Activated gamma-delta T cell treated with Interleukin-2 at 50 U/mL for 16 hours (primary cell): ENCODE results near the gene MASP2.
"Not testable (repeated sequence)": the region's sequence is repeated elsewhere in the genome, so short reads cannot be mapped to it uniquely, and the experiment has no call there.

Experiments
- DNase-seq: peaks from one replicate; pipeline ENCODE4 v3.0.0-alpha.2; 2020

The MASP2 gene

GRCh38 chr1:11058026-11058425 lies 11.0 kb upstream of the MASP2 start:
- no peak for DNase-seq

GRCh38 chr1:11057477-11057876 lies 10.4 kb upstream of the MASP2 start:
- no peak for DNase-seq

- DNase-seq, result no peak
These were observed 9.5 kb upstream of the MASP2 start for GRCh38 chr1:11056504-11056903.

GRCh38 chr1:11055676-11056075 lies 8.6 kb upstream of the MASP2 start:
- no peak for DNase-seq

GRCh38 chr1:11054666-11055065 lies 7.6 kb upstream of the MASP2 start:
- DNase-seq, result no peak

- no peak for DNase-seq
These were observed 7.1 kb upstream of the MASP2 start for GRCh38 chr1:11054181-11054580.

GRCh38 chr1:11053758-11054137 lies 6.7 kb upstream of the MASP2 start:
- no peak for DNase-seq

GRCh38 chr1:11052839-11053757 lies 6.1 kb upstream of the MASP2 start:
- no peak for DNase-seq

GRCh38 chr1:11051781-11052511 lies 4.9 kb upstream of the MASP2 start:
- no peak for DNase-seq

GRCh38 chr1:11051121-11051520 lies 4.1 kb upstream of the MASP2 start:
- DNase-seq, result not testable (repeated sequence)

- DNase-seq, result no peak
These were observed 821 bp downstream of the MASP2 start for GRCh38 chr1:11046270-11046566.

GRCh38 chr1:11045428-11046269 lies 1.4 kb downstream of the MASP2 start:
- DNase-seq, result no peak

- no peak for DNase-seq
These were observed 2.1 kb downstream of the MASP2 start for GRCh38 chr1:11044849-11045427.

- DNase-seq, result no peak
These were observed 2.8 kb downstream of the MASP2 start for GRCh38 chr1:11044086-11044848.

GRCh38 chr1:11042995-11043874 lies 3.8 kb downstream of the MASP2 start:
- DNase-seq, result no peak

- no peak for DNase-seq
These were observed 5.0 kb downstream of the MASP2 start for GRCh38 chr1:11042065-11042464.

- no peak for DNase-seq
These were observed 6.0 kb downstream of the MASP2 start for GRCh38 chr1:11041048-11041447.

- DNase-seq, result not testable (repeated sequence)
These were observed 7.0 kb downstream of the MASP2 start for GRCh38 chr1:11040105-11040429.

- DNase-seq, result no peak
These were observed 7.5 kb downstream of the MASP2 start for GRCh38 chr1:11039351-11040104.

GRCh38 chr1:11037740-11038182 lies 9.3 kb downstream of the MASP2 start:
- DNase-seq, result peak; percentile 92
